Femur (tissue), 1 donor: ENCODE data around the gene NRXN3.
A peak's percentile ranks its signal among the peaks of the same experiment; 100 is the strongest.

ENCODE experiments used
- DNase-seq: peaks from one replicate; pipeline ENCODE4 v3.0.0-alpha.2; 2017

Gene NRXN3

DNA sequence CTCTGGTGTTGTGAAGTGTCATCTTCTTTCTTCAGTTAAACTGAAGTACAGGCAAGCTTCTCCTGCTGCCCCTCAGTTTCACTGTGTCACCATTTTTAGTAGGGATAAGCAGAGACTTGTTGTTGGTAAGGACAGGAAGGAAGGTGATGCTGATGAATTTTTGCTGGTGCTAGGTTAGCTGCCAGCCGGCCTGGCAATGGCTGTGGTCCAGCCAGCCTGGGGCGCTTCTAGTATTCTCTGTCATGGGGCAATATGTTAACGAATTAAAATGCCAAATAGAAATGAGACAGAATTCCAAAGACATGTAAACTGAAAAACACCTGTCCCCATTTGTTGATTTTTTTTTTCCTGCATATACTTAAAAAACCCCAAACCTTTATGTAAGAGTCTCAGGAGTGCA lies 1438.3 kb downstream of the NRXN3 start:
- no peak for DNase-seq

DNA sequence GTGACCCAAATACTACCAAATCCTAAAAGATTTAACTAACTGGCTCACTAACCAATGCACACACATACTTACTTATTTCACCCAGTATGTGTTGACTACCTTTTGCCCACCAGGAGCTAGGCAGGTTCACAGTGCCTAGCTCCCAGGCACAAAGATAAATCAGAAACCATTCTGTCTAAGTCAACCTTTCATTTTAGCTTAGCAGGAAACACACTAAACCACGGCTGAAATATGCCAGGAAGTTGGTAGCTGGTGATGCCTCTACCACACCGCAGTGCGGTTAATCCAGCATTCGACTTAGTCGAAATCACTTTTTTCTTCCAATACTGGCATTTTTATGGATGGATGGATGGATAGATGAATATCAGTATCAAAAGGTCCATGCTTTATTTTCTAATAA lies 1443.5 kb downstream of the NRXN3 start:
- DNase-seq, result no peak

DNA sequence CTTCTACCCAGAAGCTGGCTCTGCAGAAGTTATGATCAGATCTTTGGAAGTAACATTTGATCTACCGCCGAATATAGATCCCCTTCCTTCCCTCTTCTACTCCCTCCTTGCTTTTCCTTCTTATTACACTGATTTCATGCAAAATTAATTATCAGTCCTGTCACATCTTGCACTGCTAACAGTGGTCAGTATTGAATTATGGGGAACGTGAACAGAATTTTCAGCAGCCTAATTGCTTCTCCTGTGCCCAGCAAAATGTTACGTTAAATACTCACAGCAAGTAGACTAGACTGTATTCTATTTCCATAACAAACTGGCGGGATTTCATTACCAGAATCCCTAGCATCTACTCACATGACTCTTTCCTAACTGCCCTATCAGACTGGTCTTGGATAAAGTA lies 1444.3 kb downstream of the NRXN3 start:
- DNase-seq, result no peak

DNA sequence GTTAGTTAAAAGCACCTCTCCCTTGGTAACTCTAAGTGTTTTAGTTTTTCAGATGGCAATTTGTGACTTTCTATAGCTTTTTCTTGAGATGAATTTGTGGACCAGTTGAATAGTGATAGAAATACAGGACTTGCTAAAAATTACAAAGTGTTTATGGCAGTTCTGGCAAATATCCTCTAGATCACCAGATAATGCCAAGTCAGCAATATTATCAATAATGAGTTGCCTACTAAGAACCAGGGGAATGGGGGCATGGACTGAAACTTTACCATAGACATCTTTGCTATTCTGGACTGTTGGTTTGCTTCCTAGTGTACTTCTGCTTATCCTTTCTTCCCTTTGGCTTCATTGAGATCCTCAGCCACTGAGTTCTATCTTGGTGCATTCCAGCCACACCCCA lies 1456.9 kb downstream of the NRXN3 start:
- DNase-seq, result no peak

DNA sequence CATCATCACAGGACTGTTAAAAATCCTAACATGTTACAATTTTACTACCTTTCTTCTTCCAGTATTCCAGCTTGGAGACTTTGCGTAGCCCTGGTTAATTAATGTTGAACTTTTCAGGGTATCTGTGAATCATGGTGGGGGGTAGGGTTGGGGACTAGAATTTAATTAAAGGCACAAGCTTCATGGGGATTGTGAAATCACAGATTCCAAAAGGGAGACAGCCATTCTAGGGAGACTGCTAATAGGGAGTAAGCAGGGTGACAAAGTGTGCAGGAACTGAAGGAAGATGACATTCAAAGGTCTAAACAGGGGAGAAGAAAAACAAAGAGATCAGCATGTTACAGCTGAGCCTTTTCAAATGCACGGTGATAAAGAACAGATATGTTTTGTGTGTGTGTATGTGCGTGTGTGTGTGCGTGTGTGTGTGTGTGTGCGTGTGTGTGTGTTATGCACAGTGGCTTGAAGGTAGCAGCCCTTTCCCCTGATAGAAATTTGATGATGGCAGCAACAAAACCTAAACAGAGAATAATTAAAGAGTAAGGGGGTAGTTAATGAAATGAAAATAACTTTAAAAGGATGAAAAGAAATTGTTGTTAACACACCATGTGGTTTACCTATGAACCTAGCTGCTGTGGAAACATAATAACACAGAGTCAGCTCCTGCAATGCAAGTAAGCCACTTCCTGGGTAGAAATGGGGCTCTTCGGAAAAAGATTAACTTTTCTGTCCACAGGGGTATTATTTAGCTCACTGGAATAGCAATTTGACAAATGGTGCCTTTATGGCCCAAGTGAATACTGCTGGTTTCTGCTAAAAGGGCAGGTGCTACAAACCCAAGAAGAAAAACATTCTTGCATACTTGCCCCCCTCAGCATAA lies 1459.5 kb downstream of the NRXN3 start:
- no peak for DNase-seq

DNA sequence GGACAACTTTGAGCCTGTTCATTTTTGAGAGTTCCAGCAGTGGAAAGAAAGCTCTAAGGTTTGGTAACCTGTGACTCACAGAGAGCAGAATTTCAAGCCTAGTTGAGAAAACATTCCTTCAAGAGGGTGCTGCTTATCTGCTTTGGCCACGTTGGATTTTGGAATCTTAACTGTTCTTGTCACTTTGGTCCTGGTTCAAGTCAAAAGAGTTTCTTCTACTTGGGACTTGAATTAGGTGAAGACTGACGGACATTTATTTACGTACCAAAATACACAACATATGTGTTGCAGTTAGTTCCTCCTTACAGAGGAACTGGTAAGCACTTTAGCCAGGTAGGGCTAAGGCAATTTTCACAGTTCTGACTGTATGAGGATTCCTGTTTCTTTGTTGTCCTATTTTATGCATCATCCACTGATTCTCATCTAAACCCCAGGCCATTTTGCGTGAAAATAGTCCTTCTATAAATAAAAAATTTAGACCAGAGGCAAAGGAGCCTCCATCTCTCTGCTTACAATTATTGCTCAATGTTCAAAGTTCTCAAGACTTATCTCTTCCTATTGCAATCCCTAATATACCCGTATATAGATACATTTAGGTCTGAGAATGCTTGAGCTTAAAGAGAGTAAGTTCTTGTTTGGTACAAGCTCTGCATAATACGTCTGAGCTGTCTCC lies 1460.3 kb downstream of the NRXN3 start:
- no peak for DNase-seq

DNA sequence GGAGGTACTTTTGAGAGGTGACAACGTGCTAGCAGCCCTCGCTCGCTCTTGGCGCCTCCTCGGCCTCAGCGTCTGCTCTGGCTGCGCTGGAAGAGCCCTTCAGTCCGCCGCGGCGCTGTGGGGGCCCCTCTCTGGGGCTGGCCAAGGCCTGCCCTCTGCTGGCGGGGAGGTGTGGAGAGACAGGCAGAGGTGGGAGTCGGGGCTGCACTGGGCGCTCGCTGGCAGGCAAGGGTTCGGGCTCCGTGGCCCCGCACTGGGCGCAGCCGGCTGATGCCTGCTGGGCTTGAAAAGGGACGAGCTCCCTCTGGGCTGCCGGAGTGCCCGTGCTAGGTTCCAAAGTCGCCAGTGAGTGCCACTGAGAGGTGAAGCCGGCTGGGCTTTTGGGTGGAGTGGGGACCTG lies 1461.1 kb downstream of the NRXN3 start:
- no peak for DNase-seq

DNA sequence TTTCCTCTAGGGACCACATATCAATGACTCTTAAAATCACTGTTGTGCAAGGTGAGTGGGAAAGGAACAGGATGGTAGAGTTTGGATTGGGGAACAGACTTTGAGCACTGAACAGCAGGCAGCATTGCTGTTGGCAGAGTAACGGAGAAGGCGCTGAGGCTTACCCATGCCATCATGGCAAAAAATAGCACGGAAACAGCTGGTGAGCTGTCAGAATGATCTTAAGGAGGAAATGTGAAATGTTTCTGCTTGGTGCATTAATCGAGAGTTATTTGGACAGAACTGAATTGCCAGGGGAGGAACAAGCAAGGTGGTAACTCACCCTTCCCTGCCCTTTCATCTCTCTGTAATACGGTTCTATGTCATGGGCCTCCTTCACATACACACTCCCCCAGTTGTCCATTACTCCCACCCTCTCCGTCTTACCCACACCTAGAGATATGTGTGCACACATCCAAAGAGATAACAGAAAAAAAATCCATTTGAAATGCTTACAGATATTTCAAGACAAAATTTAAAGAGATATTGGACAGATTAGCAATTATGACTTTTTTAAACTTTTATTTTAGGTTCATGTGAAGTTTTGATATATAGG lies 1468.6 kb downstream of the NRXN3 start:
- peak; percentile 28 for DNase-seq

DNA sequence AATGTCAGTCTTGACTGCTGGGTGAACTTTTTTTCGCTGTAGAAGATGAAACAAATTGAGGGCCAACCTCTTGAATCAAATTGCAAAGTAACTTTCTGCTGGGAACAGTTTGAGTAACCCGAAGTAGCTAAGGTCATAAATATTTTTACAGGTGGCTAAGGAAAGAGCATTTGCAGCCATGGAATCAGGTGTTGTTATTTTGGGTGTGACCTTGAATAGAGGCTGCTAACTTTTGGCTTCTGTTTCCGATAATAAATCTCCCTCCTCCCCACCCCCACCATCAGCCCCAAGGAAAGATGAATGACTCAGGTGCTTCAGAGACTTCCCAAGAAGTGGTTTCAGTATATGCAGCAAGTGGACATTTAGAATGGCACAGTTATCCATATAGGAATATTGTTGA lies 1469.4 kb downstream of the NRXN3 start:
- DNase-seq, result no peak

DNA sequence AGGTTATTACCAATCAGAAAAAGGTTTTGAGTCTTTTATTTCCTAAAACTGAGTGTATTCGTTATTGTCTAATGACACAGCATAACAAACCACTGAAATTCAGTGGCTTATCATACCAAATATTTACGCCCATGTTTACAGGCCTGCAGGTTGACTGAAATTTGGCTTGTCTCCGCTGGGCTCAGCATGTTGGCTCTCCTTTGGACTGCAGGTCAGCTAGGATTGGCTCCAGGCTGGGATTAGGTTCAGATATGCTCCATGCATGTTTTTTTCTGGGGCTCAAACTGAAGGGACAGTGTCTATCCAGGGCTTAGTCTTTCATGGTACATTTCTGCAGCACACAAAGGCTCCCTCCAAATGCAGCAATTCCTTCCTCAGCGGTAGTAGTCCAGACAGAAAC lies 1471.2 kb downstream of the NRXN3 start:
- no peak for DNase-seq

DNA sequence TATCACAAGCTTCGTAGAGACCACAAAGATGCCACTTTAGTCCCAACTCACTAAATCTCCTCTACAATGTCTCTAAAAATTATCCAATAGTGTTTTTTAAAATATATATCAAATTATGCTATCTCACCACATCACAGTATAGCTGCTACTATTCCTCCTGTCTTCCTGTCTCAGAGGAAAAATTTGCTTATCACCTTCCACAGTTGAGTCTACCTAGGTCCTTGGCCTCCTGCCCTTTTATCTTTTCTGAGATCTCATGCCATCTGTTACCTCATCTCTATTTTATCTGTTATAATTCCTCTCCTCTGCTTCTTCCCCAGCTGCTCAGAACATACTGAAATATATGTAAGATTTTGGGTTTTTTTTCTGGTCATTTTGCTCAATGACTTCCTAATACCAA lies 1473.0 kb downstream of the NRXN3 start:
- no peak for DNase-seq

DNA sequence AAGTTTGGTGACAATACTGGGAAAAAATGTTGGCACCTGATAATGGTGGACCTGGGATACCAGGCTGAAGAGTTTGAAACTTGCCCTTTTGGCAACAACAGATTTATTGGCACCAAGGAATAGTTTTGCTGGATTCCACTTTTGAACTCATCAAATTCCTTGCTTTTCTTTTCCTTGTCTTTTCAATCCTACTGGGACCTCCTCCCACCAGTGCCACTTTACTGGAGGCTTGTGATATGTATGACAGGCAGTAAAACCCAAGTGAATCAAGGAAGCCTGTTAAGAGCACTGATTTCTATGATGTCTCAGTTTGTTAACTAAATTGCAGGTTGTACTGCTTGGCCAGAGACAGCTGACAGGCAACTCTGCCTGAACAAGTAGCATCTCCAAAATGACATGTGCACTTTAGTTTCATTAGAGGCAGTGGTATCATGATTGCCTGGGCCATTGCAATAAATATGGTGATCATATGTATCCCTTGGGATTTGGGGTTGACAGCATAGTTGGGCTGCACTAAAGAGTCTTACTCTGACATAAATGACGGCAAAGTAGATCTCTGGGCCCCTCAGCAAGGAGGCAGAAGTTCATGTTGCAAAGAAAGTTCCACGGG lies 1475.7 kb downstream of the NRXN3 start:
- DNase-seq, result no peak

DNA sequence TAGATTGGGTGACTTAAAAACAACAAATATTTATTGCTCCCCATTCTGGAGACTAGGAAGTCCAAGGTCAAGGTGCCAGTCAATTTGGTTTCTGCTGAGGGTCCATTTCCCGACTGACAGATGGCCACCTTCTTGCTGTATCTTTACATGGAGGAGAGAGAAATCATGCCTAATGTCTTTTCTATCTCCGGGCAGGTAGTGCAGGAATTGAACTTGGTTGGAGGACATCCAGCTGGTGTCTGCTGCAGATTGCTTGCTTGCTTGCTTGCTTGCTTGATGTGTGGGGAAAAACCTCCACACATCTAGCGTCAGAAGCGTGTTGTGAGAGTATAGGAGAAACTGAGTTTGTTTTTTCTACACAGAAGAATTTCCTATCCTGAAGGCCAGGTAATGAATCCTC lies 1479.7 kb downstream of the NRXN3 start:
- DNase-seq, result no peak

DNA sequence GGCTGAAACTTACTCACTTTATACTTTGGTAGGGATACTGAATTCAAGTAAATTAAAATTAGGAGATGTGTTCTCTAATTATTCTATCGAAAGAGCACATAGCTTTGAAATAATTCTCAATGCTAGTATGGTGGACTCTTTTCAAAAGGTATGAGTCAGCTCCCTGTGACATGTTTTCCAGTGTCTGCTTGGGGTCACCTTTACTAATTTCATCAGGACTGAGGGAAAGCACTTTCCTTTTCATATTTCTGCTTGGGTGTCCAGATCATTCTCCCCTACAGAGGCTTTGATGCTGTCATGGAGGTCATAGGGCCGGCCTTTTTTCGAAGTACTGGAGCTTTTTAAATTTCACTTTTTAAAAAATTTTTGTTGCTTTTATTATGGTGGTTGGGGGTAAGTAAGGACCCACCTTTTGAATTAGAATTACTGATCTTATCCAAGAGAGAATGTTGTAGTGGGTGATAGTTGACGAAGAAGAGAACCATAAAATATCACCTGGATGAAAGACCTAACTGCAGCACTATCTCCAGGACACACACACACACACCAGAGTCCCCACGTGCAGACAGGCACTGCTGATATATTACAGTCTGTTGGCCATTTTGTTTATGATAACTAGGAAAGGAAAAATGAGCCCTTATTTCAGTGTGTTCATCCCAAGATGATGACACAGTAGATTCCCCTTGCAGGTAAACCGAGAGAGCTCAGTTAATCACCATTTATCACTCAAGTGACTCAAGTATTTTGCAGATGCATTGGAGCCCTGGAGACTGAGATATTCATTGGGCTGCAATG lies 1482.5 kb downstream of the NRXN3 start:
- no peak for DNase-seq

DNA sequence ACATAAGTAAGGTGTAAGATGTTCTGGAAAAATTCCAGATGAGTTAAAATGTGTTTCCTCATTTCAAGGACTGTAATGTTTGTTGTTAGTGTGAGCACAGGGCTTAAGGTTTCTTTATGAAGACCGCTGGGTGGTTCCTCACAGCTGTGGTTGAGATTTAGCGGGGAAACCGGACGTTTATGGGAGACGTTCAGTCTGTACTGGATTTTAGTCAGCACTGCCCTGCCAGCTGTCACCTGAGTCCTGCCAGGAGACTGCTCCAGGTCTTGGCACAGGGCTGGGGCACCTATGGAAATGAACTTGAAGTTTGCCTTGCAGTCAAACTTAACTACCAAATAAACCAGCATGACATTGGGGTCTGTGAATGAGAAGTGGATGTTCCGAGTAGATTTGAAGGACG lies 1485.9 kb downstream of the NRXN3 start:
- no peak for DNase-seq

DNA sequence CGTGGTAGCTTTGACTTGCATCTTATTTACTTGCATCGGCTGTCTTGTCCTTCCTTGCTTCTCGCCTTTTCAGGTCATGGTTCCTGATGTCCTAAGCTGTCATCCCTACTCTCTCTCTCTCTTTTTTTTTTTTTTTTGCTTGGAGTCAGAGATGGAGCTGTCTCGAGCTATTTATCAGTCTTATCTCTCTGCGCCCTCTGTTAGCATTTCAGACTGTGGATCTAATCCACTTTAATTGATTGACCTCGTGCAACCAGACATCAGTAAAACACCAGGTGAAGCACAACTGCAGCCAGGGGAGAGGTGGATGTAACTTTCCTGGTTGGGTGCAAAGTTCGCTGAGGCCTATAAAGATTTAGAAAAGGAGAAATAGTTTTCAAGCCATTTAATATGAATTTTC lies 1486.3 kb downstream of the NRXN3 start:
- DNase-seq, result no peak

DNA sequence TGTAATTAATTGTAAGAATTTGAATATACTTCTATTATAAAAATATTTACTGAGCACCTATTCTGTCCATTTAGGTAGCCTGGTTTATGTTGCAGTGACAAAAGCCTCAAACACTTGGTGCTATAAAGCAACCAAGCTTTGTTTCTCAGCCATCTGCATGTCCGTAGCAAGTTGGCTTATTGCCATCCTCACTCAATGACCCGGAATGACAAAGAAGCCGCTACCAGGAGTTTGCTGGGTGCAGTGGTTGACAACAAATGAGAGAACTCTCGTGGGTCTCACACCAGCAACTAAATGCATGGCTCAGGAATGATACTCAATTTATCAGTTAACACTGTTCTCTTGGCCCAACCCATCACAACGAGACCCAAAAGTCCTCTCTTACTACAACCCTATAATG lies 1488.0 kb downstream of the NRXN3 start:
- no peak for DNase-seq

DNA sequence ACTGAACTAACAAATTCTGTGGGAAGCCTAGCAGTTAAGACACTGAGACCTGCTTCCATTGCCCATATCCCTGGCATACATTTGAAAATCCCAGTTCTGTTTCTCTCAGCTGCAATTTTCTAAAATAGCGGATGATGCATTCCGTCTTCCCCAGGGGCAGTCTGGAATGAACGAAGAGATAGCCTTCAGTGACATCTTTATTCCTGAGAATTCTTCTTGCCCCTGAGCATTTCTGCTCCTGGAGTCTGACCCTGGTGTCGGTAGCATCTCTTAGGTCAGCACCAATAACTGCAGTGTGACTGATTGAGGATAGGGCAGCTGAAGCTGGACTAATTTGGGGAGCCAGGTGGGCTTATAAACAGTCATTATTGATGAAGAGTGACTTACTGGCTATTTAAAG lies 1488.6 kb downstream of the NRXN3 start:
- DNase-seq, result no peak

DNA sequence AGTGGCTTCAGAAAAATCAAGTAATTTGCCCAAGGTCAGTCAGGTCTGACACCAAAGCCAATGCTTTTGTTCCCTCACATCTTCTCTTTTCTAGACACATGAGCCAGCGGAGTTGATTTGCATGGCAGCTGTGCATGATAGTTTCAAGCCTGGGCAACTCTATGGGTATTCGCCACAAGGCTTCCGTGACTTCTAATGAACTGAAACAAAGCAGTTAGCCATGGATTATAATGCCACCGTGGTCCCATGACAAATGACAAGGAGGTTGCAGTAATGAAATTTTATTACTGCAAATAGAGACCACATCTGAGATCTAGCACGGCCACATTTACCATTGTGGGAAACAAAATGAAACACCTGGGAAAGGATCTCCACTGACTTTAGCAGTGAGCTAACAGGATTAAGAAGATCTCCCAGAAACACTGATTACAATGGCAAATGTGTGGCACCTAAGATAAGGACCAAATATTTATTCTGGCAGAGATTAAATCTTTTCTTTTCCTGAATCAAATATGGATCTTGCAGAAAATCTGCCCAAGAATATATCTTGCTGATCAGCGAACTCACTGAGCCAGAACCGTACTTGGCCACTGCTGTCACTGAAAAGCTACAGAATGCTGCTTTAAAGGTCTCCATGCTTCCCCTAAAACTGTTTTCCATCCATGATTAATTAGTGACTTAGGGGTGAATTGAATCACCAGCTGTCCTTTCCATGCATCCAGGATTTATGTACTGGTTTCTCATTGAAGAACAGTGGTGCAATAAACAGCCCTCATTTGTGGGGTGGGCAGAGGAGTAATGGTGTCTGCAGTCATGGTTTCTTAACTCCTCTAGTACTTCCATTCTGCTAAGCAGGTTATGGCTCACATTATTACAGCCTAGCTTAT lies 1490.1 kb downstream of the NRXN3 start:
- no peak for DNase-seq

DNA sequence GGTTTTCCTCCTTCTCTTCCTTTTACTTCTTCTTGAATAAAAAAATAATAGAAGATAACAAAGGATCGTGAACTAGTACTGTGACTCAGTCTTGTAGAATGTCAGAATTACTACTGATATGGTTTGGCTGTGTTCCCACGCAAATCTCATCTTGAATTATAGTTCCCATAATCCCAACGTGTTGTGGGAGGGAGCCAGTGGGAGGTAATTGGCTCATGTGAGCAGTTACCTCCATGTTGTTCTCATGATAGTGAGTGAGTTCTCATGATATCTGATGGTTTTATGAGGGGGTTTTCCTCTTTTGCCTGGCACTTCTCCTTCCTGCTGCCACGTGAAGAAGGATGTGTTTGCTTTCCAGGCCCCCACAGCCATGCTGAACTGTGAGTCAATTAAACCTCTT lies 1491.6 kb downstream of the NRXN3 start:
- DNase-seq, result no peak

DNA sequence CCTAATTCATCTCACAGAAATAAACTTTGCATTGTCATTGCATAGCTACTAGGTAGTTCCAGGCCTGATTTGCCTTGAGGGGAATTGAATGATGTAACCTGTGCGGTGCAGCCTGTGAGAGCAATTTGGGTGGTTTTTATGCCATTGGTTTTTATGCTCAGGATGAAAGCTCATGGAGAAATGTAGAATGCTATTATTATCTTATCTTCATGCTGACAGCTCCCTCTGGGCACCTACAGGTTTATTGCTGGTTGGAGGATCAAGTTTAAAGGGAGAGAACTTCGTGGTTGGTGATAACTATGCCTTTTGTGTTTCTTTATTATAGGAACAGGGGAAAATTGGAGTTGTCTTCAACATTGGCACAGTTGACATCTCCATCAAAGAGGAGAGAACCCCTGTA lies 1493.3 kb downstream of the NRXN3 start:
- no peak for DNase-seq

DNA sequence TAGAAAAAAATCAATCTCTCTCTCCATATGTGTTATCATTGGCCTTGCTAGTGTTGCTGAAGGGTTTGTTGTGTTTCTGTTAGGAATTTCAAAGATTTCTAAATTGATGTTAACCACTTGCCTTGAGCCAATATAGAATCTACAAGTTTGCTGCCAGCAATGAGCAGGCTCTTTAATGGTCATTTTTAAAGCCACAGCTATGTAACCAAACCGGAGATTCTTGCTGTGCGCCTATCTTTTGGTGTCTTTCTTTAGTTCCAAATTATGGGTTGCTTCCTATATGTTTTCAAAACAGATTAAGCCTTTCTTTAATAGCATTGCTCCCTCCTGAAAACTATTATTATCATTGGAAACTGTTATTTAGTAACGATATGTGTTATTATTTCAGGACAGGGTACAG lies 1495.4 kb downstream of the NRXN3 start:
- no peak for DNase-seq
